WERI-Rb-1 (cell line): ENCODE measurements around the gene TRABD2B.

Experiments used
- DNase-seq: peaks from one replicate; pipeline ENCODE4 v3.0.0-alpha.2; 2020
- H3K27ac ChIP-seq: fragments of 250-450 bp; sonication (Bioruptor Pico); 2 replicates; pipeline ENCODE4 v1.5.1; 2020; ENCODE audit warnings: mild to moderate bottlenecking, moderate library complexity
- H3K27me3 ChIP-seq: fragments of 250-450 bp; sonication (Bioruptor Pico); 2 replicates; pipeline ENCODE4 v1.5.1; 2021; ENCODE audit warnings: mild to moderate bottlenecking, low read depth, moderate library complexity; ENCODE audit not compliant: insufficient read depth, severe bottlenecking
- H3K36me3 ChIP-seq: fragments of 250-450 bp; sonication (Bioruptor Pico); 2 replicates; pipeline ENCODE4 v1.5.1; 2020; ENCODE audit warnings: mild to moderate bottlenecking, moderate library complexity
- H3K4me3 ChIP-seq: 2 replicates; pipeline ENCODE4 v1.5.1; 2011; ENCODE audit warnings: low read depth, mild to moderate bottlenecking, control low read depth, low read length
- H3K9me3 ChIP-seq: fragments of 250-450 bp; sonication (Bioruptor Pico); 2 replicates; pipeline ENCODE4 v1.5.1; 2021; ENCODE audit warnings: mild to moderate bottlenecking, moderate library complexity; ENCODE audit not compliant: severe bottlenecking
- TF ChIP-seq, protein P1 (sequence below): IDR thresholded peaks from 2 replicates; pipeline ENCODE4 v1.5.1; 2011; ENCODE audit warnings: low read depth, mild to moderate bottlenecking, control low read depth, inconsistent platforms, low read length

The TRABD2B gene

DNA sequence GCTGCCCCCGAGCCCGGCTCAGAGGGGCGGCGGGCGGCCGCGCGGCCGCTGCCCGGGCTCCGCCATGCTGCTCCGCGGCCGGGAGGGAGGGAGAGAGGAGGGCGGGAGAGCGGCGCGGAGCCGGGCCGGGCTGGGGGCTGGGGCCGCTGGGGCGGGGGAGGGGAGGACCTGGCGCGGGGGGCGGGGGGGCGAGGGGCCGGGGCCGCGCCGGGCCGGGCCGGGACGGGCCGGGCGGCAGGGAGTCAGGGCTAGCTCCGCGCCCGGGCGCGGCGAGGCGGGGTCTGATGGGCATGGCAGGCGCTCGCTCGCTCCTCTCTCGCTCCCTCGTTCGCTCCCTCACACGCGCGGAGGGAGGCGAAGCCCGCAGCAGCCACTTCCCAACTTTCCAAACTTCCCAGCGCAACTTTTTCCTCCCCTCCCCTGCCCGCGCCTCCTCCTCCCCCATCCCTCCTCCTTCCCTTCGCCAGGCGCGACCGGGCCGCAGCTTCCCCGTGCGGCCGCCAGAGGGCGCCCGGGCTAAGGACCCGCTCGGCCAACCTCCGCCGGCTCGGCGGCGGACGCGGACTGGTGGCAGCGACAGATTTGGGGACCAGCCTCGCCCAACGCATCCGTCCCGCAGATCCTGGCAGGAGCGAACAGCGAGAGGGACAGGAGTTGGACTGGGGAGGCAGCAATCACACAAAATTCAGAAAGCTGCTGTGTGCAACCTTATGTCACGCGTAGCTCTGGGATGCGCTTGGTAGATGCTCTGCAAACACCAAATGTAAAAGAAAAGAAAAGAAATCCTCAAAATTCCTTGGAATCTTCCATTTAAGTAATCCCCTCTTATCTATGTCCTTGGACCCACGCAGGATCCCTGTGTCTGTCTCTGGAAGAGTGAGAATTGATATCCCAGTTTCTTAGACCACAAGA, at the start of gene TRABD2B:
TRABD2B (minus strand) TSS at position 97 of the 912 bp plus-strand sequence.
- peak; percentile 68 for DNase-seq
- H3K36me3 ChIP-seq = no peaks in the 10 kb centered on the region
- H3K9me3 ChIP-seq = no peaks in the 10 kb centered on the region
- H3K27ac ChIP-seq = no peak within 1 kb of the TSS
- TF ChIP-seq, protein P1, sequence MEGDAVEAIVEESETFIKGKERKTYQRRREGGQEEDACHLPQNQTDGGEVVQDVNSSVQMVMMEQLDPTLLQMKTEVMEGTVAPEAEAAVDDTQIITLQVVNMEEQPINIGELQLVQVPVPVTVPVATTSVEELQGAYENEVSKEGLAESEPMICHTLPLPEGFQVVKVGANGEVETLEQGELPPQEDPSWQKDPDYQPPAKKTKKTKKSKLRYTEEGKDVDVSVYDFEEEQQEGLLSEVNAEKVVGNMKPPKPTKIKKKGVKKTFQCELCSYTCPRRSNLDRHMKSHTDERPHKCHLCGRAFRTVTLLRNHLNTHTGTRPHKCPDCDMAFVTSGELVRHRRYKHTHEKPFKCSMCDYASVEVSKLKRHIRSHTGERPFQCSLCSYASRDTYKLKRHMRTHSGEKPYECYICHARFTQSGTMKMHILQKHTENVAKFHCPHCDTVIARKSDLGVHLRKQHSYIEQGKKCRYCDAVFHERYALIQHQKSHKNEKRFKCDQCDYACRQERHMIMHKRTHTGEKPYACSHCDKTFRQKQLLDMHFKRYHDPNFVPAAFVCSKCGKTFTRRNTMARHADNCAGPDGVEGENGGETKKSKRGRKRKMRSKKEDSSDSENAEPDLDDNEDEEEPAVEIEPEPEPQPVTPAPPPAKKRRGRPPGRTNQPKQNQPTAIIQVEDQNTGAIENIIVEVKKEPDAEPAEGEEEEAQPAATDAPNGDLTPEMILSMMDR = peak; percentile 85
- H3K27me3 ChIP-seq = peaks cover 6% of the 10 kb centered on the region
- peak within 1 kb of the TSS; percentile 43 for H3K4me3 ChIP-seq

DNA sequence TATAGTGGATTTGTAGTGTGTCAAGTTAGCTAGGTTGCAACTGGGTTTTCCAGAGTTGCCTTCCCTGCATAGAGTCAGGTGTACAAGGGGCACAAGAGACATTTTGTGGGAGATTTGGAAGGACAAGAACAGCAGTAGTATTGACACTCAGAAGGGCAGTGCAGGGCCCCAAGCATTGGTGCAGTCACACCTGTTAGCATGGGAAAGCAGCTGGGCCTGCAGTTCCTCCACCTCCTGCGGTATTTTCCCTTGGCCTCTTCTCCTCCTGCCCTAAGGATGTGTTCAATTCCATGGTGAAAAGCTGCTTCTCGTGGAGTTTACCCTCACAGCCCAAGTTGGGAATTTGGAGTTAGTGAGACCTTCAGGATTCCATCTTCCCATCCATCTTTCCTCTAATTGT, 47.1 kb upstream of the TRABD2B start:
- Histone ChIP-seq H3K27me3 (no peaks in the 10 kb centered on the region), H3K27ac (no peak overlapping the region), H3K9me3 (no peaks in the 10 kb centered on the region), H3K36me3 (no peaks in the 10 kb centered on the region), H3K4me3 (no peak overlapping the region)
- TF ChIP-seq, protein P1 = no peak
- DNase-seq = no peak

- TF ChIP-seq, protein P1 = no peak
- Histone ChIP-seq H3K36me3 (no peaks in the 10 kb centered on the region), H3K27ac (no peak overlapping the region), H3K4me3 (no peak overlapping the region), H3K27me3 (no peaks in the 10 kb centered on the region), H3K9me3 (no peaks in the 10 kb centered on the region)
- DNase-seq = no peak
Measured at GRCh38 chr1:48043622-48044021, 46.4 kb upstream of the TRABD2B start.

GRCh38 chr1:48040154-48040553, 43.0 kb upstream of the TRABD2B start:
- Histone ChIP-seq H3K4me3 (no peak overlapping the region), H3K27ac (no peak overlapping the region), H3K27me3 (no peaks in the 10 kb centered on the region), H3K9me3 (no peaks in the 10 kb centered on the region), H3K36me3 (no peaks in the 10 kb centered on the region)
- no peak for DNase-seq
- TF ChIP-seq, protein P1 = no peak

DNA sequence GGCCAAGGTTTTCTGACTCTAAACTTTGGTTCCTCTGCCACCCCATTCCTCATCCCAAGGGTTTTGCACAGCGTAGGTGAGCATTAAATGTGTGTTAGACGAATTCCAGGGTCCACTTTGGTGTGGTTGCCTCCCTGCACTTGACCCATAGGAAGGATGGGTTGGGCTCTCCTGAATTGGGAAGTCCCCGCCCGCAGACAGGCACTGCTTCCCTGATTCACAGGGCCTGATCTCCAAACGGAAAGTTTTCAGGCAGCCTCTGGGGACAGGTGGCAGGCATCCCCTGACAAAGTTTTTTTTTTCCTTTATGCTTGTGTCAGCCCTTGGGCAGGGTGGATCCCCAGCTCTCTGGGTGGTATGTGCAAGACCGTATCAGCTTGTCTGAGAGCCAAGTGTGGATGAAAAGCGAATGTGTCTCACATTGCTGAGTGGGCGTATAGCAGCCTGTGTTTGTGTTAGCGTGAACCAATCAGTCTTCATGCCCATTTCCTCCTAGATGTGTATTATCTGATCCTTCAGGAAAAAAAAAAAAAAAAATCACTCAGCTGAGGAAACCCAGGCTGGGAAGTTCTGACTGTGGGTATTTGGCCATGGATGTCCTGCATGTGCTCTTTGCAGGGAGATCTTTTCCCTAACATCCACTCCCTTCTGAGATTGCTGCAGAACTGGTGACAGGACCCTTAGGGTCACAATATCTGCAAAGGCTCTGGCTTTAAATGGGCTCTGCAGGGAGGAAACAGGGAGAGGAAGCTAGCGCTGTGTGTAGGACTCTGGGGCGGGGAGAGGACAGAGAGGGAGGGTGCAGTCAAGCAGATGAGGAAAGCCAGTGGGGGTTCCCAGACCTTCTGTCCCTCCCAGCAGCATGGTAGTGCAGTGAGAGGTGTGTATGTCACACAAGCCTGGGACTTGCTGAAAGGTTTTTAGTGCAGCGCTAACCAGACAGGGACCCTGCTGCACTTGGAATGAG, 42.2 kb upstream of the TRABD2B start:
- no peaks in the 10 kb centered on the region for H3K36me3 ChIP-seq
- H3K4me3 ChIP-seq = no peak overlapping the region
- H3K9me3 ChIP-seq = no peaks in the 10 kb centered on the region
- no peak overlapping the region for H3K27ac ChIP-seq
- no peak for DNase-seq
- TF ChIP-seq, protein P1 = no peak
- no peaks in the 10 kb centered on the region for H3K27me3 ChIP-seq
